Stimulated activated naive CD4-positive, alpha-beta T cell (primary cell): Measurements from ENCODE around the gene SLC35C1.

ENCODE experiments used
- DNase-seq, 6 experiments: peaks; one replicate each; lab custom pipeline; 2025; lab: John Stamatoyannopoulos, UW

The SLC35C1 gene

GRCh38 chr11:45804761-45805304 lies at the start of gene SLC35C1:
SLC35C1 (plus strand) TSS chr11:45805149; CDS start chr11:45805802, 653 bp downstream.
- peak; percentile 82 to 94 (median 90) for DNase-seq

- DNase-seq, result no peak
Measured at GRCh38 chr11:45755281-45755859, 49.6 kb upstream of the SLC35C1 start.

GRCh38 chr11:45756384-45757010 lies 48.5 kb upstream of the SLC35C1 start:
- DNase-seq, result no peak

- no peak for DNase-seq
Measured at GRCh38 chr11:45757672-45758071, 47.3 kb upstream of the SLC35C1 start.

GRCh38 chr11:45761659-45762058 lies 43.3 kb upstream of the SLC35C1 start:
- DNase-seq, result no peak

- no peak for DNase-seq
Measured at GRCh38 chr11:45765107-45765668, 39.8 kb upstream of the SLC35C1 start.

- no peak for DNase-seq
Measured at GRCh38 chr11:45765836-45766235, 39.1 kb upstream of the SLC35C1 start.

- no peak for DNase-seq
Measured at GRCh38 chr11:45766469-45766868, 38.5 kb upstream of the SLC35C1 start.

GRCh38 chr11:45768486-45768885 lies 36.5 kb upstream of the SLC35C1 start:
- DNase-seq, result no peak

GRCh38 chr11:45769960-45770359 lies 35.0 kb upstream of the SLC35C1 start:
- no peak for DNase-seq

- DNase-seq, result peak; percentile 22 to 87 (median 66)
Measured at GRCh38 chr11:45771193-45771565, 33.8 kb upstream of the SLC35C1 start.

GRCh38 chr11:45771566-45772448 lies 33.1 kb upstream of the SLC35C1 start:
- DNase-seq, result peak; percentile 45 to 87 (median 72)

- no peak for DNase-seq
Measured at GRCh38 chr11:45772449-45772774, 32.5 kb upstream of the SLC35C1 start.

GRCh38 chr11:45772986-45773785 lies 31.8 kb upstream of the SLC35C1 start:
- DNase-seq, result no peak

GRCh38 chr11:45773786-45774655 lies 30.9 kb upstream of the SLC35C1 start:
- no peak for DNase-seq

GRCh38 chr11:45774786-45775185 lies 30.2 kb upstream of the SLC35C1 start:
- no peak for DNase-seq

GRCh38 chr11:45777127-45777969 lies 27.6 kb upstream of the SLC35C1 start:
- DNase-seq, result no peak

GRCh38 chr11:45778341-45778740 lies 26.6 kb upstream of the SLC35C1 start:
- no peak for DNase-seq

GRCh38 chr11:45779602-45780001 lies 25.3 kb upstream of the SLC35C1 start:
- no peak for DNase-seq

- no peak for DNase-seq
Measured at GRCh38 chr11:45786272-45786671, 18.7 kb upstream of the SLC35C1 start.
